ENCODE data around the gene ZFPL1. TPM values are rescaled to one million over a fixed set of nuclear protein-coding genes. Genes with fewer than 3 reads are reported as not detected.

Gene ZFPL1
- total RNA-seq, 2 donors from 2014 or later = 61.6 to 62.6 TPM

GRCh38 chr11:65058419-65059054 lies 25.5 kb upstream of the ZFPL1 start, which contains the start of gene NAALADL1:
Gene NAALADL1 (minus strand): TSS chr11:65058553. CDS start chr11:65058521, 32 bp downstream.
- Histone ChIP-seq H3K27me3 (replicated peaks; ENCODE audit: insufficient read depth) (no peaks in the 10 kb centered on the region), H3K4me3 (no peak within 1 kb of the TSS), H3K9me3 (no peaks in the 10 kb centered on the region), H3K36me3 (no peaks in the 10 kb centered on the region), H3K4me1 (replicated peaks) (no peaks in the 10 kb centered on the region), H3K27ac (no peak within 1 kb of the TSS)
- 86% methylated on average over 7 of the region's 8 CpGs for WGBS
- no peak for DNase-seq (ENCODE audit: low spot score)
- no peak for TF ChIP-seq POLR2AphosphoS5 (IDR thresholded peaks at IDR 0.05)
- no peak for TF ChIP-seq CTCF (IDR thresholded peaks at IDR 0.05)
- no peak for TF ChIP-seq POLR2A (IDR thresholded peaks at IDR 0.05)
- intact Hi-C loops (cut with DNase I) = no loop called here

- H3K36me3 ChIP-seq = no peaks in the 10 kb centered on the region
- no peak for DNase-seq (ENCODE audit: low spot score)
- no peaks in the 10 kb centered on the region for H3K27me3 ChIP-seq (replicated peaks; ENCODE audit: insufficient read depth)
- 39% methylated on average over 3 of the region's 3 CpGs for WGBS
- intact Hi-C loops (cut with DNase I) = no loop called here
- TF ChIP-seq POLR2AphosphoS5 (IDR thresholded peaks at IDR 0.05) (no peak), CTCF (IDR thresholded peaks at IDR 0.05) (no peak), POLR2A (IDR thresholded peaks at IDR 0.05) (no peak)
- no peak overlapping the region for H3K27ac ChIP-seq
- H3K4me1 ChIP-seq (replicated peaks) = no peaks in the 10 kb centered on the region
- no peaks in the 10 kb centered on the region for H3K9me3 ChIP-seq
- H3K4me3 ChIP-seq = no peak overlapping the region
Observed at GRCh38 chr11:65059523-65059922, 24.5 kb upstream of the ZFPL1 start.

GRCh38 chr11:65059959-65060824 lies 23.8 kb upstream of the ZFPL1 start:
- intact Hi-C loops (cut with DNase I) = no loop called here

GRCh38 chr11:65060913-65061408 lies 23.1 kb upstream of the ZFPL1 start:
- DNase-seq (ENCODE audit: low spot score) = no peak
- no peak overlapping the region for H3K4me3 ChIP-seq
- intact Hi-C loops (cut with DNase I) = no loop called here

More at GRCh38 chr11:65059959-65060824, 23.8 kb upstream of the ZFPL1 start:
- TF ChIP-seq POLR2A (IDR thresholded peaks at IDR 0.05) = no peak
- TF ChIP-seq POLR2AphosphoS5 (IDR thresholded peaks at IDR 0.05) = no peak
- no peak for TF ChIP-seq CTCF (IDR thresholded peaks at IDR 0.05)
- Histone ChIP-seq H3K4me3 (no peak overlapping the region), H3K36me3 (no peaks in the 10 kb centered on the region), H3K9me3 (no peaks in the 10 kb centered on the region), H3K27me3 (replicated peaks; ENCODE audit: insufficient read depth) (no peaks in the 10 kb centered on the region), H3K27ac (no peak overlapping the region), H3K4me1 (replicated peaks) (no peaks in the 10 kb centered on the region)
- DNase-seq (ENCODE audit: low spot score) = no peak
- WGBS = 47% methylated on average over 10 of the region's 10 CpGs

More at GRCh38 chr11:65060913-65061408, 23.1 kb upstream of the ZFPL1 start:
- Histone ChIP-seq H3K27ac (no peak overlapping the region), H3K27me3 (replicated peaks; ENCODE audit: insufficient read depth) (no peaks in the 10 kb centered on the region), H3K9me3 (no peaks in the 10 kb centered on the region), H3K4me1 (replicated peaks) (no peaks in the 10 kb centered on the region), H3K36me3 (no peaks in the 10 kb centered on the region)
- WGBS = 78% methylated on average over 9 of the region's 9 CpGs
- no peak for TF ChIP-seq CTCF (IDR thresholded peaks at IDR 0.05)
- TF ChIP-seq POLR2A (IDR thresholded peaks at IDR 0.05) = no peak
- no peak for TF ChIP-seq POLR2AphosphoS5 (IDR thresholded peaks at IDR 0.05)
